K562 (cell line): ENCODE measurements around the gene ACTN1.

Experiments used
- CHD4 ChIP-seq: fragments of 200-600 bp; sonication (generic); IDR thresholded peaks from 3 replicates; pipeline ENCODE4 v1.6.1; 2012; ENCODE audit warnings: low read depth, mild to moderate bottlenecking, mixed read lengths, low read length, inconsistent platforms; ENCODE audit not compliant: insufficient read depth, insufficient replicate concordance, poor library complexity, severe bottlenecking
- SIN3A ChIP-seq, 2 experiments: fragments of 150-350 bp in 1 of 2; IDR thresholded peaks; 2 replicates each; pipeline ENCODE4 v1.6.1; 2011 to 2016; ENCODE audit warnings: borderline replicate concordance in 2 of 2, low read depth in 2 of 2, low read length in 2 of 2, mild to moderate bottlenecking in 2 of 2, moderate library complexity in 2 of 2; ENCODE audit not compliant: control insufficient read depth in 1 of 2
- SMARCA5 ChIP-seq: fragments of 450-650 bp; IDR thresholded peaks from 2 replicates; pipeline ENCODE4 v1.6.1; 2016
- ZNF41 ChIP-seq: fragments of 250-450 bp; sonication (Bioruptor Pico); conservative IDR thresholded peaks from 2 replicates; pipeline ENCODE4 v1.4.0; 2020; ENCODE audit warnings: mild to moderate bottlenecking

DNA sequence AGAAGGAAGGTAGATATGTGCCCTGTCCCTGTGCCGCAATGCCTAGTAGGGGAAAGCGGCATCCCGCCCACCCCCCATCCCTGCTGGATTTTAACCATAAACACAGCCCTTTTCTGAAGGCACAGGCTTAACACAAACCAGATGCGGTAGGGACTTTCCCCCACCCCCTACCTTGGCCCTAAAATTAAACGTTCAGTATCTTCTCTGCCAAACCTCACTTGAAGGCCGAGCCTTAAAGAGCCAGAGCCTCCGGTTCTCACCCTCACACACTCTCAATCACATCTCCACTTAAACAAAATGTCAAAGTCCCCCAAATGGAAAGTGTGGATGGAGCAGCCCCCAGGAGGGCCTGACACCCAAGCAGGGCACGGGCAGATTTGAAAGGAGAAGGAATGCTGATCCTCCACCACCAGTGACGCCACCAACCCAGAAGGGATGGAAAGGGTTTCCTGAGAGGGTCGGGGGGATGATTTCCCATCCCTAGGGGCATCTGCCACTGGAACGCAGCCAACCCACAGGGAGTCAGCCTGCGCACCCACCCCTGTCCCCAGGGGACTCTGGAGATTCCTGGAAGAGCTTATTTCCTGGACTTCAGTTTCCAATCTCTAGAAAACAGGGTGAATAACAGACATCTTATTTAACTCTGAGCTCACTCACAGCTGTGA lies 26.4 kb downstream of the ACTN1 start:
- no peak for TF ChIP-seq CHD4
- TF ChIP-seq SMARCA5: no peak
- no peak for TF ChIP-seq SIN3A (IDR thresholded peaks at IDR 0.05; ENCODE audit: borderline replicate concordance in 2 of 2, control insufficient read depth in 1 of 2, low read depth in 2 of 2, low read length in 2 of 2)
- no peak for TF ChIP-seq ZNF41 (CRISPR knock-in tag)
